GM12891 (cell line): Measurements from ENCODE around the gene EHBP1.

Experiments
- PAX5 ChIP-seq: IDR thresholded peaks from 2 replicates; pipeline ENCODE4 v1.6.1; 2011; ENCODE audit warnings: low read length, moderate library complexity, mild to moderate bottlenecking; ENCODE audit not compliant: insufficient read depth, severe bottlenecking
- POLR2A ChIP-seq: IDR thresholded peaks from 2 replicates; pipeline ENCODE4 v1.6.1; 2011; ENCODE audit warnings: low read depth, low read length, control low read depth
- POLR2AphosphoS5 ChIP-seq: IDR thresholded peaks from 2 replicates; pipeline ENCODE4 v1.6.1; 2011; ENCODE audit warnings: low read depth, low read length, control low read depth
- POU2F2 ChIP-seq: IDR thresholded peaks from 2 replicates; pipeline ENCODE4 v1.6.1; 2011; ENCODE audit warnings: low read depth, mild to moderate bottlenecking, control low read depth, low read length, moderate library complexity
- SPI1 ChIP-seq: IDR thresholded peaks from 2 replicates; pipeline ENCODE4 v1.6.1; 2011; ENCODE audit warnings: low read depth, low read length, control low read depth
- TAF1 ChIP-seq: IDR thresholded peaks from 2 replicates; pipeline ENCODE4 v1.6.1; 2011; ENCODE audit warnings: low read depth, low read length, control low read depth

- TF ChIP-seq POLR2A (no peak), TAF1 (no peak), SPI1 (no peak), POLR2AphosphoS5 (no peak), POU2F2 (no peak), PAX5 (no peak)
These were observed 36.6 kb downstream of the EHBP1 start for GRCh38 chr2:62741954-62742722.
